ENCODE measurements around the gene NCAM1.
A peak's percentile ranks its signal among the peaks of the same experiment; 100 is the strongest.

NCAM1 gene

DNA sequence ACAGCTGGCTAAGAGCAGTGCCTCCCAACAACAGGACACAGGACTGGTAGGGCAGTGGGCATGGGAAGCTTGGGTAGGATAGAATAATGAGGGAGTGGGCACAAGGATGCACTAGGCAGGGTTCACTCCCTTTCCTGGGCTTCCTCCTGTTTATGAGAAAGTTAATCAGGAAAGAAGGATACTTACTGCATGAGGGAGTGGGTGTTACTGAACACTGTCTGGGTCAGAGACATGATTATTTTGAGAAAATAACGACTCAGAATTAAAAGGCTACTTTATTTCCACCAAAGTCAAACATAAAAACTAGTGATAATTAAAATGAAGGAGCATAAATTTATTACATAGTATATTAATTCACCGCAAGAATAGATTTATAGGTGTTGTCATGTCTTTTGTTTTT is 35.8 kb downstream of the NCAM1 start:
- ChIA-PET CTCF (no interaction called here), POLR2A (no interaction called here)
- H3K36me3 ChIP-seq (ENCODE audit: control insufficient read depth in 2 of 2, insufficient read depth in 1 of 2, low read length in 2 of 2) = no peaks in the 10 kb centered on the region

DNA sequence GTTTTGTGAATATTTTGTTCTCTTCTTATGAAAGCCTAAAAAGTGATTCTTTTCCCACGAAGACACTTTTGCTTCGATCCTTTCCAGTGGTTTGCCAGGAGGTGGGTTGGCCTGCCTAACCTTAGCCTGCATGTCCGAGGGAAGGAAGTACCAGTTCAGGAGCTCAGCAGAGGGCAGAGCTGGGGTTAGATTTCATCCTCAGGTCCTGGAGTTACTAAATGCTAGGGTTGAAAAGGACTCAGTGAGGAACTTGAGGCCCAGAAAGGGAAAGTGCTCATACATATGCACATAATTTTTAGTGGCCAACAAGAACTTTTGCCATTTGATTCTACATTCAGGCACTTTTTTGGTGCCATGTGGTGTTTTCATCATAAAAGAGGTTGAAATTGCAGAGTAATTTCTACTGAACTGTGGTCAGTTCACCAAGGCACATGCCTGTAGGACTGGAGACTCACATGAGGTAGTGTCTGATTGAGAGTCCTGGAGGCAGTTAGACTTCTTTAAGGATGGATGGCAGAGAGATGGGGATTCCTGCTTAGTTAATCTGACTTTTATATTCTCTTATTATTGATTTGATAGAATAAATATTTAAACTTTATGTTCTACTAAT is 36.7 kb downstream of the NCAM1 start:
- Histone ChIP-seq H3K36me3 (ENCODE audit: control insufficient read depth in 2 of 2, insufficient read depth in 1 of 2, low read length in 2 of 2) (no peaks in the 10 kb centered on the region), H3K27ac (ENCODE audit: extremely low read depth, low read depth, low read length) (no peak overlapping the region), H3K4me3 (ENCODE audit: low read depth, low read length) (no peak overlapping the region), H3K4me1 (ENCODE audit: control insufficient read depth, insufficient read depth, low read length) (peaks cover 7% of the 10 kb centered on the region; the same call in 1 of the 2 replicates), H3K9me3 (ENCODE audit: control insufficient read depth, insufficient read depth, low read depth, low read length) (no peaks in the 10 kb centered on the region)
- ChIA-PET POLR2A (no interaction called here), CTCF (interaction anchor here (0.7 kb wide), 1 partner anchor 148 kb away, joined by 3 read pairs; no protein-coding TSS in a partner anchor)
- TF ChIP-seq ZNF366 (tag by site-specific recombination; conservative IDR thresholded peaks at IDR 0.05) (no peak), SP7 (tag by site-specific recombination; IDR thresholded peaks at IDR 0.05) (no peak), PRDM1 (tag by site-specific recombination; IDR thresholded peaks at IDR 0.05) (0 out of 2 replicates have a peak, but pooled peaks have one; percentile 21), ZNF146 (tag by site-specific recombination; IDR thresholded peaks at IDR 0.05) (no peak), ZNF19 (tag by site-specific recombination; IDR thresholded peaks at IDR 0.05; ENCODE audit: low read depth) (no peak)
- TF ChIP-seq, protein P1, sequence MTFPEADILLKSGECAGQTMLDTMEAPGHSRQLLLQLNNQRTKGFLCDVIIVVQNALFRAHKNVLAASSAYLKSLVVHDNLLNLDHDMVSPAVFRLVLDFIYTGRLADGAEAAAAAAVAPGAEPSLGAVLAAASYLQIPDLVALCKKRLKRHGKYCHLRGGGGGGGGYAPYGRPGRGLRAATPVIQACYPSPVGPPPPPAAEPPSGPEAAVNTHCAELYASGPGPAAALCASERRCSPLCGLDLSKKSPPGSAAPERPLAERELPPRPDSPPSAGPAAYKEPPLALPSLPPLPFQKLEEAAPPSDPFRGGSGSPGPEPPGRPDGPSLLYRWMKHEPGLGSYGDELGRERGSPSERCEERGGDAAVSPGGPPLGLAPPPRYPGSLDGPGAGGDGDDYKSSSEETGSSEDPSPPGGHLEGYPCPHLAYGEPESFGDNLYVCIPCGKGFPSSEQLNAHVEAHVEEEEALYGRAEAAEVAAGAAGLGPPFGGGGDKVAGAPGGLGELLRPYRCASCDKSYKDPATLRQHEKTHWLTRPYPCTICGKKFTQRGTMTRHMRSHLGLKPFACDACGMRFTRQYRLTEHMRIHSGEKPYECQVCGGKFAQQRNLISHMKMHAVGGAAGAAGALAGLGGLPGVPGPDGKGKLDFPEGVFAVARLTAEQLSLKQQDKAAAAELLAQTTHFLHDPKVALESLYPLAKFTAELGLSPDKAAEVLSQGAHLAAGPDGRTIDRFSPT (tag by site-specific recombination; IDR thresholded peaks at IDR 0.05) = no peak

More for the DNA sequence above, 35.8 kb downstream of the NCAM1 start:
- Histone ChIP-seq H3K4me3 (ENCODE audit: low read depth, low read length) (no peak overlapping the region), H3K4me1 (ENCODE audit: control insufficient read depth, insufficient read depth, low read length) (peaks cover 7% of the 10 kb centered on the region; the same call in 1 of the 2 replicates), H3K9me3 (ENCODE audit: control insufficient read depth, insufficient read depth, low read depth, low read length) (no peaks in the 10 kb centered on the region), H3K27ac (ENCODE audit: extremely low read depth, low read depth, low read length) (no peak overlapping the region)
- TF ChIP-seq WT1 (tag by site-specific recombination; IDR thresholded peaks at IDR 0.05) = peak; percentile 51; the same call in 1 of the 2 replicates
- TF ChIP-seq OVOL3 (tag by site-specific recombination; IDR thresholded peaks at IDR 0.05) = no peak
- TF ChIP-seq KLF8 (tag by site-specific recombination; IDR thresholded peaks at IDR 0.05) = no peak
- TF ChIP-seq ZXDB (tag by site-specific recombination; IDR thresholded peaks at IDR 0.05) = no peak

DNA sequence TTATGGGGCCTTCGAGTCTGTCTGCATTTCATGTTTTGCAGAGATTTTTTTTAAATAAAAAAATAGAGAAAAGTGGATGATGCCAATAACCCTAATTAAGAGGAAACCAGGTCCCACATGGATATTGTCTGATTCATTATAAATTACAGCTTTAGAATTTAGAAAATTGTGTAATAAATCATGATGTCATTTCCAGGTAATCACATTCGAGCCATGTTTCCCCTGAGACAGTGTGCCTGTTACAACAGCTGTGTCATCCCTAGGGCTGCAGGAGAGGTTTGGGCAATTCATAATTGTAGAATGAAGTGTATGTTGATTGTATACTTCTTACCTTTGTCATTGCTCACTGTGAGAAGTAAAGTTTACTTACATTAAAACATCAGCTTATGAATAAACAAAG is 38.3 kb downstream of the NCAM1 start:
- Histone ChIP-seq H3K4me3 (ENCODE audit: low read depth, low read length) (no peak overlapping the region), H3K9me3 (ENCODE audit: control insufficient read depth, insufficient read depth, low read depth, low read length) (no peaks in the 10 kb centered on the region), H3K27ac (ENCODE audit: extremely low read depth, low read depth, low read length) (no peak overlapping the region), H3K4me1 (ENCODE audit: control insufficient read depth, insufficient read depth, low read length) (peaks cover 7% of the 10 kb centered on the region; the same call in 1 of the 2 replicates), H3K36me3 (ENCODE audit: control insufficient read depth in 2 of 2, insufficient read depth in 1 of 2, low read length in 2 of 2) (no peaks in the 10 kb centered on the region)
- ChIA-PET CTCF (interaction anchor here (0.6 to 1.0 kb wide), 3 partner anchors 37 to 417 kb away, joined by 3 to 4 read pairs (median 3); no protein-coding TSS in a partner anchor), POLR2A (no interaction called here)
- TF ChIP-seq ZNF530 (tag by site-specific recombination; IDR thresholded peaks at IDR 0.05; ENCODE audit: low read depth) (no peak), SP7 (tag by site-specific recombination; IDR thresholded peaks at IDR 0.05) (peak; percentile 61)
- TF ChIP-seq, protein P2, sequence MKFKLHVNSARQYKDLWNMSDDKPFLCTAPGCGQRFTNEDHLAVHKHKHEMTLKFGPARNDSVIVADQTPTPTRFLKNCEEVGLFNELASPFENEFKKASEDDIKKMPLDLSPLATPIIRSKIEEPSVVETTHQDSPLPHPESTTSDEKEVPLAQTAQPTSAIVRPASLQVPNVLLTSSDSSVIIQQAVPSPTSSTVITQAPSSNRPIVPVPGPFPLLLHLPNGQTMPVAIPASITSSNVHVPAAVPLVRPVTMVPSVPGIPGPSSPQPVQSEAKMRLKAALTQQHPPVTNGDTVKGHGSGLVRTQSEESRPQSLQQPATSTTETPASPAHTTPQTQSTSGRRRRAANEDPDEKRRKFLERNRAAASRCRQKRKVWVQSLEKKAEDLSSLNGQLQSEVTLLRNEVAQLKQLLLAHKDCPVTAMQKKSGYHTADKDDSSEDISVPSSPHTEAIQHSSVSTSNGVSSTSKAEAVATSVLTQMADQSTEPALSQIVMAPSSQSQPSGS (tag by site-specific recombination; IDR thresholded peaks at IDR 0.05; ENCODE audit: low read depth) = peak; percentile 66

DNA sequence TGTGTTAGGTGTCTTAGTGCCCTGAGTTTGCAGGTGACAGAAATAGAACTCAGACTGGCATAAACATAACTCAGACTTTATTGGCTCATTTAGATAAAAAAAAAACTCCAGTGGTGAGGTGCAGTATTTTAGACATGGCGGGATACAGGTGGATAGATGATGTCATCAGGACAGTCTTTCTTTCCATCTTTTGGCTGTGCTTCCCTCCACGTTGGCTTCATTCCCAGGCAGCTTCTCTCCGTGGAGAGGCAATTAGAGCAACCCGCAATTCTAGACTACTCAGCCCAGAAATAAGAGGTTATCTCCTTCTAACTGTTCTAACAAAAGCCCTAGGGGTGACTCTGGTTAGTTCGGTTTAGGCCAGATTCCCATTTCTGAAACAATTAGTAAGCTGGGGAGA is 40.5 kb downstream of the NCAM1 start:
- Histone ChIP-seq H3K4me3 (ENCODE audit: low read depth, low read length) (no peak overlapping the region), H3K36me3 (ENCODE audit: control insufficient read depth in 2 of 2, insufficient read depth in 1 of 2, low read length in 2 of 2) (no peaks in the 10 kb centered on the region), H3K4me1 (ENCODE audit: control insufficient read depth, insufficient read depth, low read length) (no peaks in the 10 kb centered on the region), H3K9me3 (ENCODE audit: control insufficient read depth, insufficient read depth, low read depth, low read length) (no peaks in the 10 kb centered on the region), H3K27ac (ENCODE audit: extremely low read depth, low read depth, low read length) (no peak overlapping the region)
- POLR2A ChIA-PET = interaction anchor here (0.9 kb wide), 1 partner anchor 39 kb away, joined by 3 read pairs; no protein-coding TSS in a partner anchor
- CTCF ChIA-PET = interaction anchor here (0.6 to 1.1 kb wide), 2 partner anchors 19 to 87 kb away, joined by 3 to 5 read pairs; no protein-coding TSS in a partner anchor
- TF ChIP-seq ZBTB17 (tag by site-specific recombination; IDR thresholded peaks at IDR 0.05) = no peak
- TF ChIP-seq, protein P3, sequence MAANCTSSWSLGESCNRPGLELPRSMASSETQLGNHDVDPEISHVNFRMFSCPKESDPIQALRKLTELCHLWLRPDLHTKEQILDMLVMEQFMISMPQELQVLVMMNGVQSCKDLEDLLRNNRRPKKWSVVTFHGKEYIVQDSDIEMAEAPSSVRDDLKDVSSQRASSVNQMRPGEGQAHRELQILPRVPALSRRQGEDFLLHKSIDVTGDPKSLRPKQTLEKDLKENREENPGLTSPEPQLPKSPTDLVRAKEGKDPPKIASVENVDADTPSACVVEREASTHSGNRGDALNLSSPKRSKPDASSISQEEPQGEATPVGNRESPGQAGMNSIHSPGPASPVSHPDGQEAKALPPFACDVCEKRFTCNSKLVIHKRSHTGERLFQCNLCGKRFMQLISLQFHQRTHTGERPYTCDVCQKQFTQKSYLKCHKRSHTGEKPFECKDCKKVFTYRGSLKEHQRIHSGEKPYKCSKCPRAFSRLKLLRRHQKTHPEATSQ (tag by site-specific recombination; IDR thresholded peaks at IDR 0.05) = no peak
- TF ChIP-seq, protein P4, sequence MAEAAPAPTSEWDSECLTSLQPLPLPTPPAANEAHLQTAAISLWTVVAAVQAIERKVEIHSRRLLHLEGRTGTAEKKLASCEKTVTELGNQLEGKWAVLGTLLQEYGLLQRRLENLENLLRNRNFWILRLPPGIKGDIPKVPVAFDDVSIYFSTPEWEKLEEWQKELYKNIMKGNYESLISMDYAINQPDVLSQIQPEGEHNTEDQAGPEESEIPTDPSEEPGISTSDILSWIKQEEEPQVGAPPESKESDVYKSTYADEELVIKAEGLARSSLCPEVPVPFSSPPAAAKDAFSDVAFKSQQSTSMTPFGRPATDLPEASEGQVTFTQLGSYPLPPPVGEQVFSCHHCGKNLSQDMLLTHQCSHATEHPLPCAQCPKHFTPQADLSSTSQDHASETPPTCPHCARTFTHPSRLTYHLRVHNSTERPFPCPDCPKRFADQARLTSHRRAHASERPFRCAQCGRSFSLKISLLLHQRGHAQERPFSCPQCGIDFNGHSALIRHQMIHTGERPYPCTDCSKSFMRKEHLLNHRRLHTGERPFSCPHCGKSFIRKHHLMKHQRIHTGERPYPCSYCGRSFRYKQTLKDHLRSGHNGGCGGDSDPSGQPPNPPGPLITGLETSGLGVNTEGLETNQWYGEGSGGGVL (tag by site-specific recombination; IDR thresholded peaks at IDR 0.05) = peak; percentile 53; the same call in 1 of the 2 replicates
- TF ChIP-seq HOXC10 (CRISPR knock-in tag; IDR thresholded peaks at IDR 0.05) = no peak
- TF ChIP-seq TRIM28 (IDR thresholded peaks at IDR 0.05; ENCODE audit: borderline replicate concordance, low read length) = no peak

Measured in HEK293 (cell line).